Measurements from ENCODE around the gene KL.

KL gene

GRCh38 chr13:33006134-33006533 lies 10.1 kb upstream of the KL start:
- no peak for DNase-seq

- DNase-seq: no peak
Measured at GRCh38 chr13:33006638-33007037, 9.6 kb upstream of the KL start.

GRCh38 chr13:33007237-33007636 lies 9.0 kb upstream of the KL start:
- DNase-seq: no peak

GRCh38 chr13:33007950-33008349 lies 8.3 kb upstream of the KL start:
- no peak for DNase-seq

GRCh38 chr13:33008946-33009722 lies 7.1 kb upstream of the KL start:
- no peak for DNase-seq

GRCh38 chr13:33011828-33012470 lies 4.3 kb upstream of the KL start:
- DNase-seq: no peak

GRCh38 chr13:33014291-33014690 lies 1.9 kb upstream of the KL start:
- no peak for DNase-seq

GRCh38 chr13:33015241-33015668 lies 968 bp upstream of the KL start:
- DNase-seq: no peak

- DNase-seq: no peak
Measured at GRCh38 chr13:33015791-33016323, 366 bp upstream of the KL start.

- no peak for DNase-seq
Measured at GRCh38 chr13:33017323-33017929, 1.2 kb downstream of the KL start.

- no peak for DNase-seq
Measured at GRCh38 chr13:33018886-33019285, 2.7 kb downstream of the KL start.

- DNase-seq: no peak
Measured at GRCh38 chr13:33022986-33023385, 6.8 kb downstream of the KL start.

GRCh38 chr13:33025220-33025744 lies 9.1 kb downstream of the KL start:
- DNase-seq: no peak

- no peak for DNase-seq
Measured at GRCh38 chr13:33026489-33027152, 10.4 kb downstream of the KL start.

GRCh38 chr13:33028620-33029019 lies 12.4 kb downstream of the KL start:
- DNase-seq: no peak

GRCh38 chr13:33031277-33031676 lies 15.1 kb downstream of the KL start:
- DNase-seq: no peak

GRCh38 chr13:33032037-33032625 lies 15.9 kb downstream of the KL start:
- DNase-seq: no peak

GRCh38 chr13:33033051-33033812 lies 17.0 kb downstream of the KL start:
- DNase-seq: no peak

- no peak for DNase-seq
Measured at GRCh38 chr13:33033986-33034385, 17.8 kb downstream of the KL start.

GRCh38 chr13:33034882-33035520 lies 18.8 kb downstream of the KL start:
- no peak for DNase-seq

- DNase-seq: no peak
Measured at GRCh38 chr13:33037673-33038072, 21.4 kb downstream of the KL start.

Measured in activated effector memory CD4-positive, alpha-beta T cell treated with Interleukin-2 at 50 U/mL for 16 hours (primary cell).